AG04450 (cell line): ENCODE measurements around the gene PLEKHG2. TPM values are rescaled to one million over a fixed set of nuclear protein-coding genes. Genes with fewer than 3 reads are reported as not detected.

Experiments
- CTCF ChIA-PET: fragments of 300-600, 350-600 bp; formaldehyde crosslinking; extraction: SDS; loops from one replicate; lab custom pipeline; 2022; ENCODE audit warnings: antibody characterized with exemption, inconsistent platforms; lab: Charles Lee
- POLR2A ChIA-PET: fragments of 350-600 bp; formaldehyde crosslinking; extraction: SDS; loops from one replicate; lab custom pipeline; 2021; ENCODE audit warnings: antibody characterized with exemption, inconsistent platforms; lab: Yijun Ruan, JAX
- DNase-seq: peaks from one replicate; pipeline ENCODE4 v3.0.0-alpha.2; 2011; ENCODE audit warnings: low read depth, low spot score
- H3K27ac ChIP-seq: one replicate; pipeline ENCODE4 v1.5.1; 2012; ENCODE audit warnings: low read depth, low read length, control low read depth
- H3K27me3 ChIP-seq: one replicate; pipeline ENCODE4 v1.6.0; 2012; ENCODE audit warnings: low read length; ENCODE audit not compliant: control insufficient read depth, insufficient read depth
- H3K4me3 ChIP-seq: 2 replicates; pipeline ENCODE4 v1.5.1; 2011; ENCODE audit warnings: mild to moderate bottlenecking, low read depth, low read length, control low read depth
- H3K9me3 ChIP-seq: 2 replicates; pipeline ENCODE4 v1.5.1; 2012; ENCODE audit warnings: low read length; ENCODE audit not compliant: control insufficient read depth, insufficient read depth
- CTCF ChIP-seq: IDR thresholded peaks from 2 replicates; pipeline ENCODE4 v1.5.1; 2011; ENCODE audit warnings: low read depth, low read length, control low read depth, inconsistent platforms
- polyA plus RNA-seq: library from polyadenylated mRNA; depleted of rRNA; stranded (reverse); fragments of >200 nt; gene quantifications from 2 replicates; pipeline ENCODE4 v1.2.3, GENCODE V29; 2011

The PLEKHG2 gene
- polyA plus RNA-seq, 1 experiment = 12.3 TPM

GRCh38 chr19:39412867-39413271, 400 bp downstream of the PLEKHG2 start:
- POLR2A ChIA-PET = interaction anchor here (1.2 to 4.5 kb wide), 6 partner anchors 14 to 23 kb away, joined by 6 to 44 read pairs (median 10); partner anchors contain the start of genes MED29, PAF1 and RPS16
- H3K27me3 ChIP-seq = no peaks in the 10 kb centered on the region
- H3K27ac ChIP-seq = peak overlapping the region; percentile 92
- peak overlapping the region; percentile 84 for H3K4me3 ChIP-seq
- CTCF ChIA-PET = interaction anchor here (2.2 kb wide), 1 partner anchor 15 kb away, joined by 67 read pairs; no protein-coding TSS in a partner anchor
- no peak for DNase-seq
- peaks cover 5% of the 10 kb centered on the region; the same call in 1 of the 2 replicates for H3K9me3 ChIP-seq
- TF ChIP-seq CTCF = no peak

- CTCF ChIA-PET = interaction anchor here (1.0 kb wide), 1 partner anchor 14 kb away, joined by 3 read pairs; no protein-coding TSS in a partner anchor
Measured at GRCh38 chr19:39413272-39413910, 922 bp downstream of the PLEKHG2 start.

GRCh38 chr19:39413911-39414608, 1.6 kb downstream of the PLEKHG2 start:
- Histone ChIP-seq H3K27me3 (no peaks in the 10 kb centered on the region), H3K4me3 (peak overlapping the region; percentile 84), H3K27ac (peak overlapping the region; percentile 92), H3K9me3 (no peaks in the 10 kb centered on the region; the same call in 1 of the 2 replicates)
- ChIA-PET POLR2A (interaction anchor here (0.6 to 4.5 kb wide), 7 partner anchors 8 to 31 kb away, joined by 3 to 44 read pairs (median 6); partner anchors contain the start of genes RPS16 and SUPT5H), CTCF (interaction anchor here (1.0 kb wide), 1 partner anchor 13 kb away, joined by 3 read pairs; no protein-coding TSS in a partner anchor)
- DNase-seq = no peak
- TF ChIP-seq CTCF = peak; percentile 35; the same call in 1 of the 2 replicates

More at GRCh38 chr19:39413272-39413910, 922 bp downstream of the PLEKHG2 start:
- H3K27ac ChIP-seq = peak overlapping the region; percentile 92
- no peak for TF ChIP-seq CTCF
- POLR2A ChIA-PET = interaction anchor here (0.6 to 4.5 kb wide), 6 partner anchors 8 to 32 kb away, joined by 3 to 44 read pairs (median 7); partner anchors contain the start of gene RPS16
- no peaks in the 10 kb centered on the region for H3K27me3 ChIP-seq
- peak overlapping the region; percentile 84 for H3K4me3 ChIP-seq
- DNase-seq = no peak
- no peaks in the 10 kb centered on the region; the same call in 1 of the 2 replicates for H3K9me3 ChIP-seq

- H3K27me3 ChIP-seq = no peaks in the 10 kb centered on the region
- no peak for DNase-seq
- peak overlapping the region; percentile 84 for H3K4me3 ChIP-seq
- no peaks in the 10 kb centered on the region; the same call in 1 of the 2 replicates for H3K9me3 ChIP-seq
- CTCF ChIA-PET = interaction anchor here (0.6 to 1.5 kb wide), 2 partner anchors 20 to 228 kb away, joined by 5 read pairs; partner anchors contain the start of gene RPS16
- POLR2A ChIA-PET = interaction anchor here (0.9 to 4.5 kb wide), 3 partner anchors 17 to 30 kb away, joined by 3 to 44 read pairs (median 8); partner anchors contain the start of genes RPS16 and SUPT5H
- peak overlapping the region; percentile 39 for H3K27ac ChIP-seq
- TF ChIP-seq CTCF = 0 out of 2 replicates have a peak, but pooled peaks have one; percentile 4
Measured at GRCh38 chr19:39415111-39416046, 2.9 kb downstream of the PLEKHG2 start.
